Ishikawa (cell line): Measurements from ENCODE around the gene SOCS3.

Experiments used
- CEBPB ChIP-seq: IDR thresholded peaks from 2 replicates; pipeline ENCODE4 v1.6.1; 2012
- CREB1 ChIP-seq: IDR thresholded peaks from 2 replicates; pipeline ENCODE4 v1.6.1; 2012; ENCODE audit warnings: low read depth
- EGR1 ChIP-seq: IDR thresholded peaks from 2 replicates; pipeline ENCODE4 v1.6.1; 2012
- EP300 ChIP-seq: IDR thresholded peaks from 2 replicates; pipeline ENCODE4 v1.6.1; 2012; ENCODE audit warnings: borderline replicate concordance
- FOXM1 ChIP-seq: IDR thresholded peaks from 2 replicates; pipeline ENCODE4 v1.6.1; 2012; ENCODE audit warnings: low read depth, borderline replicate concordance
- NFIC ChIP-seq: IDR thresholded peaks from 2 replicates; pipeline ENCODE4 v1.6.1; 2012
- RAD21 ChIP-seq: IDR thresholded peaks from 2 replicates; pipeline ENCODE4 v1.6.1; 2012; ENCODE audit warnings: low read depth
- TAF1 ChIP-seq: IDR thresholded peaks from 2 replicates; pipeline ENCODE4 v1.6.1; 2012; ENCODE audit warnings: low read depth, mild to moderate bottlenecking
- TCF12 ChIP-seq: IDR thresholded peaks from 2 replicates; pipeline ENCODE4 v1.6.1; 2012; ENCODE audit warnings: low read depth
- TEAD4 ChIP-seq: IDR thresholded peaks from 2 replicates; pipeline ENCODE4 v1.6.1; 2012
- YY1 ChIP-seq: IDR thresholded peaks from 2 replicates; pipeline ENCODE4 v1.6.1; 2012; ENCODE audit warnings: low read depth
- ZBTB7A ChIP-seq: IDR thresholded peaks from 2 replicates; pipeline ENCODE4 v1.6.1; 2012; ENCODE audit warnings: low read depth
- TF ChIP-seq, protein P1 (sequence below): IDR thresholded peaks from 2 replicates; pipeline ENCODE4 v1.6.1; 2012
- TF ChIP-seq, protein P2 (sequence below): IDR thresholded peaks from 2 replicates; pipeline ENCODE4 v1.6.1; 2012
- TF ChIP-seq, protein P3 (sequence below): IDR thresholded peaks from 2 replicates; pipeline ENCODE4 v1.6.1; 2012; ENCODE audit warnings: low read depth, mild to moderate bottlenecking

The SOCS3 gene

DNA sequence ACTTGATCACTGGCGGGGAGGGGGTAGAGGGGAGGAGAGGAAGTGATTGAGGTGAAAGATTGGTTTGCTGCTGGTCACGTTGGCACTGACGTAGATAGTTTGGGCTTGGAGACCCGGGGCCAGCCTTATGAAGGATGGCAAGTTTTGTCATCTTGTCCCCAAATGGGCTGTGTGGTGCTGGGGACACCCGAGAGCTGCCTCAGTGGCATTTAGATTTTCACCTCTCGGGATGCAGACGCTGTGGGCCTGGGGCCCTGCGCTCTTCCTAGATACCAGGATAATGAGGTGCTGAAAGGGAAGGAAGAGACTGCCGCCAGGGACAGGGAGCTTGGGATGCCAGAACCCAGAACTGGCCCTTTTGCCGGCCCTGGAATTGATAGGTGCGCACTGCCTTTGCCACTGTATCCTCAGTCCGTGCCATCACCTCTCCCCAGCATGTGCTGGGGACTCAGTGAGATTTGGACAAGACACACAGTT, 1.4 kb upstream of the SOCS3 start:
- TF ChIP-seq, protein P1, sequence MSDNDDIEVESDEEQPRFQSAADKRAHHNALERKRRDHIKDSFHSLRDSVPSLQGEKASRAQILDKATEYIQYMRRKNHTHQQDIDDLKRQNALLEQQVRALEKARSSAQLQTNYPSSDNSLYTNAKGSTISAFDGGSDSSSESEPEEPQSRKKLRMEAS, result no peak
- TF ChIP-seq ZBTB7A, result no peak
- TF ChIP-seq EP300, result no peak
- TF ChIP-seq TAF1, result no peak
- TF ChIP-seq CEBPB, result no peak
- TF ChIP-seq TEAD4, result no peak
- no peak for TF ChIP-seq RAD21
- TF ChIP-seq, protein P2, sequence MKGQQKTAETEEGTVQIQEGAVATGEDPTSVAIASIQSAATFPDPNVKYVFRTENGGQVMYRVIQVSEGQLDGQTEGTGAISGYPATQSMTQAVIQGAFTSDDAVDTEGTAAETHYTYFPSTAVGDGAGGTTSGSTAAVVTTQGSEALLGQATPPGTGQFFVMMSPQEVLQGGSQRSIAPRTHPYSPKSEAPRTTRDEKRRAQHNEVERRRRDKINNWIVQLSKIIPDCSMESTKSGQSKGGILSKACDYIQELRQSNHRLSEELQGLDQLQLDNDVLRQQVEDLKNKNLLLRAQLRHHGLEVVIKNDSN, result no peak
- TF ChIP-seq FOXM1, result no peak
- no peak for TF ChIP-seq YY1
- TF ChIP-seq, protein P3, sequence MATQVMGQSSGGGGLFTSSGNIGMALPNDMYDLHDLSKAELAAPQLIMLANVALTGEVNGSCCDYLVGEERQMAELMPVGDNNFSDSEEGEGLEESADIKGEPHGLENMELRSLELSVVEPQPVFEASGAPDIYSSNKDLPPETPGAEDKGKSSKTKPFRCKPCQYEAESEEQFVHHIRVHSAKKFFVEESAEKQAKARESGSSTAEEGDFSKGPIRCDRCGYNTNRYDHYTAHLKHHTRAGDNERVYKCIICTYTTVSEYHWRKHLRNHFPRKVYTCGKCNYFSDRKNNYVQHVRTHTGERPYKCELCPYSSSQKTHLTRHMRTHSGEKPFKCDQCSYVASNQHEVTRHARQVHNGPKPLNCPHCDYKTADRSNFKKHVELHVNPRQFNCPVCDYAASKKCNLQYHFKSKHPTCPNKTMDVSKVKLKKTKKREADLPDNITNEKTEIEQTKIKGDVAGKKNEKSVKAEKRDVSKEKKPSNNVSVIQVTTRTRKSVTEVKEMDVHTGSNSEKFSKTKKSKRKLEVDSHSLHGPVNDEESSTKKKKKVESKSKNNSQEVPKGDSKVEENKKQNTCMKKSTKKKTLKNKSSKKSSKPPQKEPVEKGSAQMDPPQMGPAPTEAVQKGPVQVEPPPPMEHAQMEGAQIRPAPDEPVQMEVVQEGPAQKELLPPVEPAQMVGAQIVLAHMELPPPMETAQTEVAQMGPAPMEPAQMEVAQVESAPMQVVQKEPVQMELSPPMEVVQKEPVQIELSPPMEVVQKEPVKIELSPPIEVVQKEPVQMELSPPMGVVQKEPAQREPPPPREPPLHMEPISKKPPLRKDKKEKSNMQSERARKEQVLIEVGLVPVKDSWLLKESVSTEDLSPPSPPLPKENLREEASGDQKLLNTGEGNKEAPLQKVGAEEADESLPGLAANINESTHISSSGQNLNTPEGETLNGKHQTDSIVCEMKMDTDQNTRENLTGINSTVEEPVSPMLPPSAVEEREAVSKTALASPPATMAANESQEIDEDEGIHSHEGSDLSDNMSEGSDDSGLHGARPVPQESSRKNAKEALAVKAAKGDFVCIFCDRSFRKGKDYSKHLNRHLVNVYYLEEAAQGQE, result no peak
- TF ChIP-seq TCF12, result no peak
- no peak for TF ChIP-seq CREB1

DNA sequence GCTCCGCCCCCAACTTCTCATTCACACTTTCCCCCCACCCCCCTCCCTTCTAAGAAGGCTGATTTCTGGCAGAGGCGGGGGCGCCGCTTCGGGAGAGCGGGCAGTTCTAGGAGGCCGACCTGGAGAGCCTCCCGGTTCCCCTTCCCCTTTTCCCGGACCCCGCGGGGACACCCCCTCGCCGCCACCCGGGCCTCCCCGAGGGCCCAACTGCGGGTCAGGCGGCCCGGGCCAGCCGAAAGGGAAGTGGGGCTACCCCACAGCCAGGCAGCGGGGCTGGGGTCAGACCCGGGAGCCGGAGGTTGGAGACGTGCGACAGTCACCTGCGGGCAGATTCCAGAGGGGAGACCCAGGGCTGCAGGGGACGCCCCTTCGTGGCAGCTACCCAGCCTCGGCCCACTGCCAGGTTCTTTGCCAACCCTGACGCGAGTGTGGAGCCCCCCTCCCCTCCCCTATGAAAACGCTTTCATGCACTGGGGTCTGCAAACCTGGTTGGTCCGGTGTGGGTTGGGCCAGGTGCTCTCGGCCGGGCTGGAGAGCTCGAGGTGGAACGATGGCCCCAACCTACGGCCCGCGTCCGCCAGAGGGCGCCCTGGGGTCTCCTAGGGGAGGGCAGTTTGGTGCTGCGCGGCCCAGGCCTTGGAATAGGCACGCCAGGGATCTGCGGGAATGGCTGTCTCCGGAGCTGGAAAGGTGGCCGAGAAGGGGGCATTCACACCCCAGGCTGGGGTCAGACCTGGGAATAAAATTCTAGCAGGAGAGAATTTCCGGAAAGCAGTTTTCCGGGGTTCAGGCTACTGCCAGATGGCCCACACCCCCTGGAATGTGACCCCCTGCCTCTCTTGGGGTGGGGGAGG, 721 bp upstream of the SOCS3 start:
- TF ChIP-seq, protein P3, result no peak
- 0 out of 2 replicates have a peak, but pooled peaks have one; percentile 45 for TF ChIP-seq TCF12
- no peak for TF ChIP-seq EGR1
- 0 out of 2 replicates have a peak, but pooled peaks have one; percentile 33 for TF ChIP-seq YY1
- peak; percentile 96 for TF ChIP-seq ZBTB7A
- TF ChIP-seq TAF1, result 0 out of 2 replicates have a peak, but pooled peaks have one; percentile 13
- no peak for TF ChIP-seq CEBPB
- TF ChIP-seq, protein P1, result 0 out of 2 replicates have a peak, but pooled peaks have one; percentile 40
- TF ChIP-seq, protein P2, result no peak
- peak; percentile 85 for TF ChIP-seq RAD21
- no peak; the same call in none of the 2 replicates for TF ChIP-seq NFIC
- no peak for TF ChIP-seq EP300
- 0 out of 2 replicates have a peak, but pooled peaks have one; percentile 7 for TF ChIP-seq TEAD4
- no peak for TF ChIP-seq CREB1
- no peak for TF ChIP-seq FOXM1

DNA sequence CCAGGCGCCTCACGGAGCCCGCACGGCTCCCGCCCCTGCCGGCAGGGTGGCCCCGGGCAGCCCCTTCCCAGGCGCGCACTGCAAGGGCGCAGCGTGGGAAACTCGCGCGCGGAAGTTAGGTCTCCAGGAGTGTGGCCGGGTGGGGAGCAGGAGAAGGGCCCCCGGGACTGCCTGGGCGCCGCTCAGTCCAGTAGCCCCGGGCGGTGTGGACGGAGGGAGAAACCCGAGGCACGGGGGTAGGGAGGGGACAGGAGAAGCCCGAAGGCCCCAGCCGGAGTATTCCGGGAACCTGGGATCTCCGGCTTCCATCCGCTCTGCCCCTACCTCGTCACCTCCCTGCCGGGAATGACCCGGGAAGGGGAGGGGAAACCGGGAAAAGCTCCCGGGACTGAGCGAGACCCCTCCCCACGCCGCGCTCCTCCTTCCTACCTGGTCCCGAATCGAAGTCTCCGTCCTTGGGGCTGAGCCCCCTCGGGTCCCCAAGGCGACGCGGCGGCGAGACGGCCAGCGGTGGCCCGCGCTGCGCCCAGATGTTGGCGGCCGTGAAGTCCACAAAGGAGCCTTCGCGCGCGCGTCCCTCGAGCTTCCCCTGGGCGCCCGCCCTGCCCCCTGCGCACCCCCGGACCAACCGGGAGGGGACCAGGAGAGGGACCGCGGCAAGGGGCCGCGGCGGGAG, 418 bp downstream of the SOCS3 start:
- TF ChIP-seq TEAD4, result no peak
- peak; percentile 88 for TF ChIP-seq ZBTB7A
- no peak for TF ChIP-seq NFIC
- TF ChIP-seq CREB1, result no peak
- no peak for TF ChIP-seq FOXM1
- no peak for TF ChIP-seq EP300
- TF ChIP-seq, protein P1, result peak; percentile 7; the same call in 1 of the 2 replicates
- no peak; the same call in 1 of the 2 replicates for TF ChIP-seq TAF1
- TF ChIP-seq, protein P3, result no peak
- TF ChIP-seq, protein P2, result no peak
- no peak for TF ChIP-seq TCF12
